Activated B cell treated with CpG ODN at 0.5 μM for 24 hours (primary cell): ENCODE measurements around the gene PGM5. TPM values are rescaled to one million over a fixed set of nuclear protein-coding genes. Genes with fewer than 3 reads are reported as not detected.

Experiments used
- ATAC-seq: fragments of 200-7000 bp; cut with Tn5 transposase; one replicate; pipeline ENCODE4 v1.10.0; 2021; ENCODE audit warnings: low read depth, mild to moderate bottlenecking, moderate library complexity
- CTCF ChIA-PET: fragments of 350-600 bp; sonication (Branson Sonifier 250); formaldehyde crosslinking; loops from one replicate; lab custom pipeline; 2021; ENCODE audit warnings: antibody characterized with exemption; lab: Charles Lee
- POLR2A ChIA-PET: fragments of 350-600 bp; sonication (Branson Sonifier 250); formaldehyde crosslinking; loops from one replicate; lab custom pipeline; 2021; ENCODE audit warnings: antibody characterized with exemption; lab: Charles Lee
- DNase-seq: peaks from one replicate; pipeline ENCODE4 v3.0.0; 2022
- H3K27ac Mint-ChIP-seq: one replicate; pipeline ENCODE4 v1.8.0; 2020; ENCODE audit warnings: mixed read lengths
- H3K27me3 Mint-ChIP-seq: one replicate; pipeline ENCODE4 v1.8.0; 2021; ENCODE audit warnings: mixed read lengths
- H3K36me3 Mint-ChIP-seq: one replicate; pipeline ENCODE4 v1.8.0; 2021; ENCODE audit warnings: low read depth, mixed read lengths
- H3K4me1 Mint-ChIP-seq: one replicate; pipeline ENCODE4 v1.8.0; 2021; ENCODE audit warnings: mixed read lengths
- H3K4me3 Mint-ChIP-seq: one replicate; pipeline ENCODE4 v1.8.0; 2020; ENCODE audit warnings: mild to moderate bottlenecking, mixed read lengths
- H3K9me3 Mint-ChIP-seq: one replicate; pipeline ENCODE4 v1.8.0; 2020; ENCODE audit warnings: mixed read lengths
- CTCF ChIP-seq: fragments of 200-600 bp; IDR thresholded peaks from one replicate; pipeline ENCODE4 v1.8.0; 2022; ENCODE audit warnings: antibody characterized with exemption, mild to moderate bottlenecking
- intact Hi-C: fragments of 100-400 bp; cut with micrococcal nuclease; formaldehyde crosslinking; loops from one replicate; pipeline ENCODE4 v1.15.1; 2024
- total RNA-seq: library from RNA; stranded (reverse); gene quantifications from 2 replicates; pipeline ENCODE4 v1.2.3, GENCODE V29; 2022

The PGM5 gene
- total RNA-seq, 1 donor from 2014 or later = not detected

- Mint-ChIP-seq H3K4me1 (no peaks in the 10 kb centered on the region), H3K27me3 (peaks cover 15% of the 10 kb centered on the region), H3K36me3 (no peaks in the 10 kb centered on the region), H3K4me3 (no peak overlapping the region), H3K27ac (no peak overlapping the region), H3K9me3 (no peaks in the 10 kb centered on the region)
- intact Hi-C loops = no loop called here
- DNase-seq (no peak), ATAC-seq (no peak)
- TF ChIP-seq CTCF = no peak
- ChIA-PET CTCF (interaction anchor here (1.5 to 2.5 kb wide), 2 partner anchors 11 to 143 kb away, joined by 3 to 7 read pairs; no protein-coding TSS in a partner anchor), POLR2A (no interaction called here)
Measured at GRCh38 chr9:68416936-68417564, 60.6 kb downstream of the PGM5 start.

GRCh38 chr9:68417762-68418161 is 61.4 kb downstream of the PGM5 start:
- Mint-ChIP-seq H3K27me3 (peaks cover 15% of the 10 kb centered on the region), H3K4me1 (no peaks in the 10 kb centered on the region), H3K27ac (no peak overlapping the region), H3K4me3 (no peak overlapping the region), H3K36me3 (no peaks in the 10 kb centered on the region), H3K9me3 (peaks cover 2% of the 10 kb centered on the region)
- ATAC-seq (no peak), DNase-seq (no peak)
- TF ChIP-seq CTCF = no peak
- POLR2A ChIA-PET = no interaction called here
- intact Hi-C loops = no loop called here
- CTCF ChIA-PET = interaction anchor here (1.5 to 2.5 kb wide), 2 partner anchors 10 to 142 kb away, joined by 3 to 7 read pairs; no protein-coding TSS in a partner anchor

GRCh38 chr9:68418259-68418845 is 61.9 kb downstream of the PGM5 start:
- H3K27me3 Mint-ChIP-seq = peaks cover 11% of the 10 kb centered on the region
- no peak for TF ChIP-seq CTCF
- ATAC-seq (no peak), DNase-seq (no peak)
- H3K4me3 Mint-ChIP-seq = no peak overlapping the region
- ChIA-PET POLR2A (no interaction called here), CTCF (interaction anchor here (2.5 kb wide), 1 partner anchor 142 kb away, joined by 7 read pairs; no protein-coding TSS in a partner anchor)
- intact Hi-C loops = no loop called here
- H3K9me3 Mint-ChIP-seq = peaks cover 5% of the 10 kb centered on the region
- no peak overlapping the region for H3K27ac Mint-ChIP-seq
- H3K4me1 Mint-ChIP-seq = no peaks in the 10 kb centered on the region
- H3K36me3 Mint-ChIP-seq = no peaks in the 10 kb centered on the region

GRCh38 chr9:68419901-68420300 is 63.5 kb downstream of the PGM5 start:
- Mint-ChIP-seq H3K4me3 (no peak overlapping the region), H3K27ac (no peak overlapping the region), H3K4me1 (no peaks in the 10 kb centered on the region), H3K9me3 (peaks cover 5% of the 10 kb centered on the region), H3K27me3 (peaks cover 16% of the 10 kb centered on the region), H3K36me3 (no peaks in the 10 kb centered on the region)
- DNase-seq (no peak), ATAC-seq (no peak)
- CTCF ChIA-PET = no interaction called here
- no peak for TF ChIP-seq CTCF
- POLR2A ChIA-PET = no interaction called here
- intact Hi-C loops = no loop called here

- peaks cover 7% of the 10 kb centered on the region for H3K27me3 Mint-ChIP-seq
- no peak for ATAC-seq
- ChIA-PET CTCF (interaction anchor here (1.4 kb wide), 1 partner anchor 10 kb away, joined by 3 read pairs; no protein-coding TSS in a partner anchor), POLR2A (no interaction called here)
- no peak for TF ChIP-seq CTCF
- intact Hi-C loops = no loop called here
- H3K4me1 Mint-ChIP-seq = no peaks in the 10 kb centered on the region
- no peak overlapping the region for H3K27ac Mint-ChIP-seq
- H3K4me3 Mint-ChIP-seq = no peak overlapping the region
- H3K9me3 Mint-ChIP-seq = peaks cover 5% of the 10 kb centered on the region
- H3K36me3 Mint-ChIP-seq = no peaks in the 10 kb centered on the region
- no peak for DNase-seq
Measured at GRCh38 chr9:68426755-68427154, 70.3 kb downstream of the PGM5 start.
